Measurements from ENCODE around the gene FKBP5.
A peak's percentile ranks its signal among the peaks of the same experiment; 100 is the strongest.
"Not testable (repeated sequence)": the region's sequence is repeated elsewhere in the genome, so short reads cannot be mapped to it uniquely, and the experiment has no call there.

Gene FKBP5

DNA sequence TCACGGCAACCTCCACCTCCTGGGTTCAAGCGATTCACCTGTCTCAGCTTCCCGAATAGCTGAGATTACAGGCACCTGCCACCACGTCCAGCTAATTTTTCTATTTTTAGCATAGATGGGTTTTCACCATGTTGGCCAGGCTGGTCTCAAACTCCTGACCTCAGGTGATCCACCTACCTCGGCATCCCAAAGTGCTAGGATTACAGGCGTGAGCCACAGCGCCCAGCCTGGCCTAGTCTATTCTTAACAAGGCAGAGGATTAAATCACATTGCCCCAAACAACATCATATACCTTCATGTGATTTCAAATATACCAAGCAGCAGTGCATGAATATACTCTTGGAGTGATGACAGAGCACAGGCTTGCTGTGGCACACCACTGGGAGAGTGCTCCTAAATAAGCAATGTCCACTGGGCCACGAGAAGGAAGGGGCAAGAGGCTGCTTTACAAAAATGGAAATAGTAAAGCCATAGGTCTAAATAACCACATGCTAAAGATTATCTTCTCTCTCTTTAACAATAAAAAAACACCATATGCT is 99.4 kb downstream of the FKBP5 start:
- DNase-seq (ENCODE audit: low read depth in 2 of 2): no peak

DNA sequence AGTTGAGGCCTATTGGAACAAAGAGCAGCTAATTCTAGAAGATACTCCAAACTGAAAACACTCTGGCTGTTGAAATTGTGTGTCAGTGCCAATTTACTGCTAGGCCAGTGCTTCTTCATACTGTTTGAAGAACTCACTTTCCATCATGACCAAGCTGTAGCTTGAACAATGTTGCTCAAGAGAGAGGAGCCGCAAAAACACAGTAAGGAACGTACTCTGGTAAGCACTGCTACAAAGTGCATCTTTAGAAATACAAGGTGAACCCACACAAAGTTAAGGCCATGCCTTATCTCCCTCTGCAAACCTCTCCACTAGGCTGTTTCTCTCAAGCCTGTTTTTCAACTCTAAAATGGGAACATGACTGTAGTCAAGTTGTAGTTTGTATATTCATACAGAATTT is 101.5 kb downstream of the FKBP5 start:
- no peak for DNase-seq (ENCODE audit: low read depth in 2 of 2)

DNA sequence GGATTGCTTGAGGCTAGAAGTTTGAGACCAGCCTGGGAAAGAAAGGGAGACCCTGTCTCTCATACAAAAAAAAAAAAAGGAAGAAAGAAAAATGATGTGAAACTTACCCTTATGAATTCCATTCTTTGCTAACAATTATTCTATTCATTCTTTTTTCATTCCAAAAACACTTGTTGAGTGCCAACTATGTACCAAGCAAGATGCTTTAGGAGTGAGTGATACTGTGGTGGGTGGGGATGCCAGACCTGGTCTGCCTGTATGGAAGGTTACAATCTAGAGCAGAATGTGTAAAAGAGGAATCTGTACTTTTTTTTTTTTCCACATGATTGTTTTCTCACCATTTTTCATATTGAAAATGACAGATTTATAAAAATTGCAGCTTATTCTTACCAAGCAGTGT is 102.2 kb downstream of the FKBP5 start:
- no peak for DNase-seq (ENCODE audit: low read depth in 2 of 2)

DNA sequence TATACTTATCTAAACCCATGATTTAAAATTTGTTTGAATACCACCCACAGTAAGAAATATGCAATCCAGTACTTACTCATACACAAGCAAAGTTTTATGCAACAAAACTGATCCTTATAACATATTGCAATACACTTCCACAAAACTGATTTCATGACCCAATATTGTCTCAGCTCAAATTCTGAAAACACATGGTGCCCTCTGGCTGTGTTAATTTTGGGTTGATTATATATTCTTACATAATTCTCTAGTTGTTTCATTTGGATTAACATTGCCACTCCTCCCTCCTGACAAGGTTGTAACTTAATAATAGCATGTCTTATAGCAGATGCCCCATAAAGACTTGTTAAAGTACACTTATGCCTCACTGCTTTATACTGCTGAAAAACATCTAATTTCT is 103.1 kb downstream of the FKBP5 start:
- DNase-seq (ENCODE audit: low read depth in 2 of 2): no peak

DNA sequence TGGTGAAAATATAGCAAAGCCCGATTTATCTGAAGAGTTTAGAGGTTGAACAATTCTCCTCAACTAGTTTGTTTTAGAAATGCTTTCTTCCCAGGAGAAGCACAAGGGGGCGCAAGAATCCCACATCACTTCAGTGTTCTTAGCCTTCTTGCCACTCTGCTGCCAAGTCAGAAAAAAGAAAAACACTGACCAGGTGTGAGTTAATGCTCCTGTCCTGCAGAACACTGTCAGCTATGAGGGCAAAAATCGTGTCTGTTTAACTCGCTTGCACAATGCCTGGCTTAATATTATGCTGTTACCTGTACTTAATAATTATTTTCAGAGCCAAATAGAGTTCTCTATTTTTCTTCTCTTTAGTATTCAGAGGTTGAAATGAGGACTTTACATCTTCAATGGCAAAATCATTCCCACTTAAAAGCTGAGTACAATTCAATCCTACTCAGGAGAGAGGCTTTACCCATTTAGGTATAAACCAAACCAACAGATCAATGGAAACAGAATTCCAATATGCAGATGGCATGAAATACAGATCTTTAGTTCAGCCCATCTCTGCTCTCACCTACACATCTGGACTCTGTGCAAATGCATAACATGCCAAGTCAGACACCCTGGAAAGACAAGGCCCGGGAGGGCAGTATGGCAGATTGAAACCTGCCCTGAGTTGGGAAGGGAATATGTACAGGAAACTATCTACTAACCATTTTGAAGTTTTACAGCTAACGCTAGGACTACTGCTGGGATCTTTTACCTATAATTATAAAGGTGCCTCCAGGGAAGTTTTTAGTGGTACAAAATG is 104.6 kb downstream of the FKBP5 start:
- peak; percentile 26 to 30 for DNase-seq (ENCODE audit: low read depth in 2 of 2)

DNA sequence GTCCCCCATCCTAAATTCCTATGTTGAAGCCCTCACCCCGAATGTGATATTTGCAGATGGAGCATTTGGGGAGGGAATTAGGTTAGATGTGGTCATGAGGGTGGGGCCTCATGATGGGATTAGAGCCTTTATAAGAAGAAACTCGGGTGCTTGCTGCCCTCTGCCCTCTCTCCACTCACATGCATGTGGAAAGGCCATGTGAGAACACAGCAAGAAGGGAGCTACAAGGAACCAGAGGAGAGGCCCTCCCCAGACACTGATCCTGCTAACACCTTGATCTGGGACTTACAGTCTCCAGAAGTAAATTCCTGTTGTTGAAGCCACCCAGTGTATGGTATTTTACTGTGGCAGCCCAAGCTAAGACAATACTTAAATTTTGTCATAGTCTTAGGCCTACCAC is 106.4 kb downstream of the FKBP5 start:
- DNase-seq (ENCODE audit: low read depth in 2 of 2): no peak

DNA sequence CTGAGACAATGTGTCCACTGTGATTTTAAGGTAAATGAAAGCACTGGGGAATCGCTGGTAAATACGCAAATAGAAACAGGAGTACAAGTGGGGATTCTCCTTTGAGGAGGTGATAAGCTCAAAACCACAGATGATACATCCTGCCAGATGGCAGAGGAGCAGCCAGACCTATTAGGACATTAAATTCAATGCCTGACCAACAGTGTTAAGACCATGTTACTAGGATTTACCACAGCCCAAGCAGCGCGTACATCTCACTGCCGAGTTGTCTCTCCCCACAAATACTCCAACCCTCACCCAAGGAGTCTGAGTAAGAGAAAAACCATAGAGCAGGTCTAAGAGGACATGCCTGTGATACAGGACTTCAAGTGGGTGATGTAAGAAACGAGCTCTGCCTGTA is 107.1 kb downstream of the FKBP5 start:
- no peak for DNase-seq (ENCODE audit: low read depth in 2 of 2)

DNA sequence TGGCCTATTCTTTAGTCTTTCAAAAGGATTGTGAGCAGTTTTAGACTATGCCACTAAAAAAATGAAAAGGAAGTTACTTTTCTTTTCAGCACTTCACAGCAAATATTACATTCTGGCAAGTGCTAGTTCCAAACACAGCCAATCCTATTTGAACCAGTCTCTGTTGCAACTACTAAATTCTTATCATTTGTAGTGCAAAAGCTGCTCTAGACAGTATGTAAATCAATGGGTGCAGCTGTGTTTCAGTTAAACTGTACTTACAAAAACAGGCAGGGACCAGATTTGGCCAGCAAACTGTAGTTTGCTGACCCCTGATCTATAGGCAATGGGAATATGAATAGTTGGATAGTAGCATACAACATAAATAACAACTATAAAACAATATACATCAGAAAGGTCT is 107.9 kb downstream of the FKBP5 start:
- no peak for DNase-seq (ENCODE audit: low read depth in 2 of 2)

DNA sequence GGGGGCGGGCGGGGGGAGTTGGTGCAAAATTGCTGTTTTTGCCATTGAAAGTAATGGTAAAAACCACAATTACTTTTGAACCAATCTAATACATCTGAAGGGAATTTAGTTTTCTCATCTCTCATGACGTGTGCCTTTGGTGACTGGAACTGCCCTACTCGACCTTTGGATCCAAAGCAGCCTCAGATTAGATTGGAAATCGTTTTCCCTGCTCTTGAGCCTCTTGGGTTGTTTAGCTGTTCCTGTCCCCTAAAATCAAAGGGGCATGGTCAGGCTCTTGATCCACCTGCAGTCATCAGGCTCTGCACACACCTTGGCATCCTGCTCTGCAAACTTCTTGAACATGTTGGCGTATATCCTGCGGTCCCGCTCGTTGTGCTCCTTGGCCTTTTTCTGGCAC is 112.0 kb downstream of the FKBP5 start:
- DNase-seq (ENCODE audit: low read depth in 2 of 2): no peak

DNA sequence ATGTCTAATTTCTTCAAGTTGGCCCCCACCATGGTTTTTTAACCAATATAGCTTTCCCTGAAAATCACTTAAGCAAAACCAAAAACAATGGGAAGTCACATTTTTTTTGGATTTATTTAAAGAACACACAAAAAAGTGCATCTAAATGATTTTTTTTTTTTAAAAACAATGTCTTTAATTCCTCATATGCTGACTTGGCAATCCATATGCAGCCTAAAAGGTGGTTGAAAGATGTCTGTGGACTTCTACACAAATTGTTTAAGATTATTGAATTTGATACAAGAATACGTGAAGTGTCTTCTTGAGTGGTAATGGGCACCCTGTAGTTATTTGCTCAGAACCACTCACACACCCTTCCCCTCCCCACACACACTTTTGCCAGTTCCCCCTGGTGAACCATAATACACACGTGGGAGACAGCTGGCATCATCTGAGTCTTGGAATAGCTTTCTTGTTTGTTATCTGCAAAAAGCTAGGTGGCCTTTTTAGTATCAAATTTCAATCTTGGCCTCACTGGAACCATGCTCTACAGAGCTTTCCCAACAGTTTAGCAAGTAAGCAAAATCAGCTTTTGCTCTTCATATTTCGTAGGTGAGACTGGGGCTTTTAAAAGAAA is 115.1 kb downstream of the FKBP5 start:
- no peak for DNase-seq (ENCODE audit: low read depth in 2 of 2)

DNA sequence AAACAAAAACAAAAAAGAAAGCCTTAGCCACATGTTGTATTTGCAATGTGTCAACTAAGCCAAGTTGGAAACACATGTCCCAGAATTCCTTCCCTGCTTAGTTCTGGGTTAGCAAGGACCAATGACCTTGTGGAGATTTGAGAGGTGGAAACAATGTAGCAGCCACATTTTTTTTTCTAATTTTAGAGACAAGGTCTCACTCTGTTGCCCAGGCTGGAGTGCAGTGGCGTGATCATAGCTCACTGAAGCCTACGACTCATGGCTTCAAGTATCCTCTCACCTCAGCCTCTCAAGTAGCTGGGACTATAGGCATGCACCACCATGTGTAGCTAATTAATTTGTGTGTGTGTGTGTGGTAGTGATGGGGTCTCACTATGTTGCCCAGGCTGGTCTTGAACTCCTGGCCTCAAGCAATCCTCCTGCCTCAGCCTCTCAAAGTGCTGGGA is 117.8 kb downstream of the FKBP5 start:
- DNase-seq (ENCODE audit: low read depth in 2 of 2): not testable (repeated sequence)

DNA sequence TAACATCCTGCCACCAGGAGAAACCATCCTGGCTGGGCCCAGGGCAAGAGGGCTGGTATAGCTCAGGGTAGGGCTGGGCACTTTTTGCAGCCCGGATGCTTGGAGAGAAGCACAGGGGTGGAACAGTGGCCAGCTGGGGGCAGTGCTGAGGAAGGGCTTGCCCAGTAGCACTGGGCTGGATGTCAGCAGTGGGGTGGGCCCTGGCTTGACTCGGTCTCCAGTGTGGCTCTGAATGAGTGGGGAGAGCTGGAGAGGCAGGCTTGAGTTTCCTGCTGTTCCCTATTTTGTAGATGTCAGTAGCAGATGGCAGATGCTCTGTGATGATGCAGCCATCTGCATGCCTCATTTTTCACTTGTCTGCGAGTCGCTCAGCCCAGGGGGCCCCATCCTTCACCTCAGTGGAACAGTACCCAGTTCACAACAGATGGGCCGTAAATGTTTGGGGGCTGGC is 119.7 kb downstream of the FKBP5 start:
- no peak for DNase-seq (ENCODE audit: low read depth in 2 of 2)

DNA sequence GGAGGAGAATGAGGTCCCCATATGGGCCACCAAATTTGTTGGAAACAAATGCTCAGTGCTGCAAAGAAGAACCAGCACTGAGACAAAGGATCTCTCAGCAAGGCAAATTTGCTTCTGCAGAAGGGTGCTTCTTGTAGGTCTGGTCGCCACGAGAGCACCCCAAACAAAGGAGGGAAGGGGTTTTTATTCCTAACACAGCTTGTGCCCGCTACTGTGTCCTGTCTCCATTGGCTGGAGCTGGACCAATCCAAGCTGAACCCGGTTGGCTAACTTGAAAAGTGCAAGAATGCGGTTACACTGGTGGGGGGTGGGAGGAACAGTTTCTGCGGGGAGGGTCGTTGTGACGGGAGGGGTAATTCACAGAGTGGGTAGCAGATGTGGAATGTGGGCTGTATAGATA is 121.9 kb downstream of the FKBP5 start:
- DNase-seq (ENCODE audit: low read depth in 2 of 2): no peak

DNA sequence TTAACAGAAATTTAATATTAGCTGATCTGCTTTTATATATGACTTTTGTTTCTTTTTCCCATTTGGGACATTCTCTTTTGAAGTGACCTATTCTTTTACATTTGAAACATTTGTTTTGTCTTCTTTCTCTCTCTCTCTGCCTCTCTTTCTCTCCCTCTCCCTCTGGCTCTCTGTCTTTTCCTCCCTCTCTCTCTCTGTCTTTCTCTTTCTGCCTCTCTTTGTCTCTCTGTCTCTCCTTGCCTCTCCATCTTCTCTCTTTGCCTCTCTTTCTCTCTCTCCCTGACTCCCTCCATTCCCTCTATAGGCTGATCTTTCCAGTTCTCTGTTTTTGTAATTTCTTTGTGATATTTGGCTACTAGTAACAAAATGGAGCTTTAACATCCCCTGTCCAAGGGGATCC is 124.0 kb downstream of the FKBP5 start:
- no peak for DNase-seq (ENCODE audit: low read depth in 2 of 2)

DNA sequence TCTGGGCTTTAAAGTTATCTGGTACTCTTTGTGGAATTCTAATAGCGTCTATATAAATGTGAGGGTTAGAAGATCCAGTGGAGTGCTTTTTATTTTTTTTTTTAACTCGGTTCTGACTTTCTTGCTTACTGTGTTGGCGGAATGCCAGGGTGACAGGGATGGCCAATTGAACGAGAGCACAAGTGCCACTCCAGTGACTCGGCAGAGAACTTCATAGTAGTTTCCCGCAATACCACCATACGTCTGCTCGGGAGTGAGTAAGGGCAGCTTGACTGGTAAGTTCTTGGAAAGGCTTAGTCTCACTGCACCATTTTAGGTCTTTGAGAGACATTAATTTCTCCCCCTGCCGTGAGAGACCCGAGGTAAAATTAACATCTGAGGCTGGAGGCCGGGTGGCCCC is 126.7 kb downstream of the FKBP5 start:
- no peak for DNase-seq (ENCODE audit: low read depth in 2 of 2)

DNA sequence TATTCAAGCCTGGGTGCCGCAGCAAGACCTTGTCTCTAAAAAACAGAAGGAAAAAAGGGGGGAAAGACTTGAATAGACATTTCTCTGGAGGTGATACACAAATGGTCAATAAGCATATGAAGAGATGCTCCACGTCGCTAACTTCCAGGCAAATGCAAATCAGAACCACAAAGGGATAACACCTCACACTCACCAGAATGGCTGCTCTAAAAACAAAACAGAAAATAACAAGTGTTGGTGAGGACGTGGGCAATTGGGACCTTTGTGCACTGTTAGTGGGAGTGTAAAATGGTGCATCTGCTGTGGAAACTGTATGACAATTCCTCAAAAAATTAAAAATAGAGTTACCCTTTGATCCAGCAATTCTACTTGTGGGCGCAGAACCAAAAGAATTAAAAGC is 127.6 kb downstream of the FKBP5 start:
- no peak for DNase-seq (ENCODE audit: low read depth in 2 of 2)

DNA sequence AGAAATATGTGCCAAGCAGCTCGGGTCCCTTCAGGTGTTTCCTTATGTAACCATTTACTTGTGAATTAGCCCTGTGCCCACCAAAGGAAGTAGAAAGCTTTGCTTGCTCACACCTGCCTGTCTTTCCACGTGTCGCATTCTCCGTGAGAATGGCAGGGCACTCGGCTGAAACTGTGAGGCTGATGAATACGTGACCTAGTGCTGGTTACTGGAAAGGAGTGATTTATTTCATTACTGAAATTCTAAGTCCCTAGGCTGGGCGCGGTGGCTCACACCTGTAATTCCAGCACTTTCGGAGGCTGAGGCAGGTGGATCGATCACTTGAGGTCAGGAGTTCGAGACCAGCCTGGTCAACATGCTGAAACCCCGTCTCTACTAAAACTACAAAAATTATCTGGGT is 130.1 kb downstream of the FKBP5 start:
- DNase-seq (ENCODE audit: low read depth in 2 of 2): no peak

DNA sequence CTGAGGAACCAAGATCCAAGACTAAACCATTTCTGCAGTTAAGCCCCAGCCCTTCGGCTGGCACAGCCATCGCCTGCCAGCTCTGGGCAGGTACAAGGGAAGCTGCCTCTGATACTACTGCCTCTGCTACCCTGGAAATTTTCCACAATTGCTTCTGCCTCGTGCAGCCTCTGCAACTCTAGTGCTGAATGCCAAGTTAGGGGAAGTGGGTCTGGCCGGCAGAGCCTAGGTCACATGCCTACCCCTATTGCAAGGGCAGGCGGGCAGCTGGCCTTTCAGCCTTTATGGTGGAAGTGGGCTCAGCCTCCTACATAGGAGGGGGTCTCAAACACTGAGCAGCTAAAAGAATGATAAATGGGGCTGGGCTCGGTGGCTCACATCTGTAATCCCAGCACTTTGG is 131.5 kb downstream of the FKBP5 start:
- no peak for DNase-seq (ENCODE audit: low read depth in 2 of 2)

DNA sequence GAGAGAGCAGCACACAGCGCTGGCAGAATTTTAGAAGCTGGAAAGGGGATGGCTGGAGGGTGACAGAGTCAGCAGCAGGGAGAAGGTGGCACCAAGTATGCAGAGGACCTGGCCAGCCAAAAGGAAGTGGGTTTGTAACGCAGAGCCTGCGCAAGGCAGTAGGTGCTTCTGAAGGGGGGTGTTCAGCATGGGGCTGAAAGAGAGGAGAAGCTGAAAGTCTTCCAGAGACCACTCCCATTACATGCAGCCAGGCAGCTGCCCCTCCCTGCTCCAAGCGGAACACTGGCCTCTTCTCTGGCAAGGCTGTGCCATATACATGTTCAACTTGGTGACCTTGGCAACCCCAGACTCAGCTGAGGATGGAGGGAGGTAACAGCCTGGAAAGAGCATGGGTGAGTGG is 133.9 kb downstream of the FKBP5 start:
- DNase-seq (ENCODE audit: low read depth in 2 of 2): no peak

DNA sequence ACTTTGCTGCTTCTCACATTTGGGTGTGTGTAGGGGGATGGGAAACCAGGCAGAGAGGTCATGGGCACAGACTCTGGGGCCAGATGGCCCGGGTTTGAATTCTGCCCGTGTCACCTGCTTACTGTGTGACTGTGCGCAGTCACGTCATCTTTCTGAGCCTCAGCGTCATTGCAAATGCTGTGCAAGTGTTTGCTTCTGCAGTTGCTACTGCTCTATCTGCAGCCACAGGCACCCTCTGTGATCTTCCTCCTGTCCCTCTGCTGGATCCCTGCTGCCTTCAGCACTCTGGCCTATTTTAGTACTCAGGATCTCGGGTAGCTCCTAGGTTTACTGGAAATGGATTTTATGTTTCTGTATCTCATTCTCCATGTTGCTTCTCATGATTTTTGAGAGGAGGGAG is 135.4 kb downstream of the FKBP5 start:
- no peak for DNase-seq (ENCODE audit: low read depth in 2 of 2)

DNA sequence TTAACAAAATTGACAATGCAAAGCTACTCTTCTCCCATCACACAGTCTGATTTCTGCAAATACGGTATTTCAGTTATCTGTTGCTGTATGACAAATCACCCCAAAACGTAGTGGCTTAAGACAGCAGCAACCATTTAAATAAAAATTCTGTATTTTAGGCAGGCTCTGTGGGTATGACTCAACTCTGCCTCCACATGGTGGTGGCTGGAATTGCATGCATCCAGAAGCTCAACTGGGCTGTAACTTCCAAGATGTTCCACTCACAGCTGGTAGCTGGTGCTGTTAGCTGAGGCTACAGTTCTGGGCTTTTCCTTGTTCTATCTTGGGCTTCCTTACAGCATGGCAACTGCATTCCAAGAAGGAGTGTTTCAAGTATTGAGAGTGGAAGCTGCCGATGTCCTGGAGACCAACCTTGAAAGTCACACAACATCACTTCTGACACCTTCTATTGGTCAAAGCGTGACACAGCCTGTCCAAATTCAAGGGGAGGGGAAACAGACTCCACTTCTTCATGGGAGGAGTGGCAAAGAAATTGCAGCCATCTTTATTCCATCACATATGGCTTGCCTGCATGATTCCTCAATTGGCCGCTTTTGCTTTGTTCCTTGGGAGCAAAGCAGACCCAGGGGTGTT is 136.3 kb downstream of the FKBP5 start:
- DNase-seq (ENCODE audit: low read depth in 2 of 2): no peak

DNA sequence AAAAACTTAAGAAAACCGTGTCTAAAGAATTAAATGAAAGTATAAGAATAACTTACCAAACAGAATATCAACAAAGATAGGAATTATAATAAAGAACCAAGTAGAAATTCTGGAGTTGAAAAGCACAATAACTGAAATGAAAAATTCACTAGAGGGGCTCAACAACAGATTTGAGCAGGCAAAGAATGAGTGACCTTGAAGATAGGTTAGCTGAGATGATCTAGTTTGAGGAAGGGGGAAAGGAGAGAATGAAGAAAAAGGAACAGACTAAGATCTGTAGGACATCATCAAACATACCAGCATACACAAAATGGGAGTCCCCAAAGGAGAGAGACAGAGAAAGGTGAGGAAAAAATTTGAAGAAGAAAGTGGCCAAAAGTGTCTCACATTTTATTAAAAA is 138.3 kb downstream of the FKBP5 start:
- no peak for DNase-seq (ENCODE audit: low read depth in 2 of 2)

DNA sequence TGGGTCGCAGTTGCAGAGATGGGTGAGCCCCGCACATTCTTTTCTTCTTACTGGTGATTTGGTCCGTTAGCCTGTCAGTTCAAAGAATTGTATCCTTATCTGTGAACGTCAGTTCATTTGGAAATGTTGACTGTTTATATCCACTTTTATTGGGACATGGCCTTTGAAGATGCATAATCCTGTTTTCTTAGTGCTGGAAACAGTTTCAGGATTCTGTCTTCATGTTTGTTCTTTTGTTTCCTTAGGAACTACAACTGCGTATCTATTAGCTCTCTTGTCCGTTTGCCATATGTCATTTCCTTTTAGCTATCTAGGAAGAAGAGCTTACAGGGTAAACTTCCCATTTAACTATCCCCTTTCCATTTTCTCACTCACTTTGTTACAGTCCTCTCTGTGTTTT is 141.0 kb downstream of the FKBP5 start:
- no peak for DNase-seq (ENCODE audit: low read depth in 2 of 2)
